Parathyroid adenoma (tissue), 2 donors: ENCODE measurements around the gene CNMD.

Experiments
- H2AFZ ChIP-seq: fragments of 300-600 bp; sonication (generic); one replicate; pipeline ENCODE4 v1.7.0; 2017; ENCODE audit warnings: antibody characterized with exemption, mild to moderate bottlenecking
- H3K27ac ChIP-seq: fragments of 300-600 bp; sonication (generic); one replicate; pipeline ENCODE4 v1.7.0; 2017
- H3K27me3 ChIP-seq: fragments of 300-600 bp; sonication (generic); one replicate; pipeline ENCODE4 v1.7.0; 2017; ENCODE audit warnings: low read length; ENCODE audit not compliant: control insufficient read depth, insufficient read depth
- H3K36me3 ChIP-seq: fragments of 300-600 bp; sonication (generic); one replicate; pipeline ENCODE4 v1.7.0; 2017; ENCODE audit warnings: low read length; ENCODE audit not compliant: control insufficient read depth, insufficient read depth
- H3K4me1 ChIP-seq: fragments of 300-600 bp; sonication (generic); one replicate; pipeline ENCODE4 v1.7.0; 2017; ENCODE audit warnings: control low read depth
- H3K4me2 ChIP-seq: fragments of 300-600 bp; sonication (generic); one replicate; pipeline ENCODE4 v1.7.0; 2017; ENCODE audit warnings: low read length
- H3K4me3 ChIP-seq: fragments of 300-600 bp; sonication (generic); one replicate; pipeline ENCODE4 v1.7.0; 2017; ENCODE audit warnings: low read depth, low read length
- H3K79me2 ChIP-seq: fragments of 300-600 bp; sonication (generic); one replicate; pipeline ENCODE4 v1.7.0; 2017; ENCODE audit warnings: control low read depth
- H3K9ac ChIP-seq: fragments of 300-600 bp; sonication (generic); one replicate; pipeline ENCODE4 v1.7.0; 2017; ENCODE audit warnings: mild to moderate bottlenecking
- H3K9me3 ChIP-seq: fragments of 300-600 bp; sonication (generic); one replicate; pipeline ENCODE4 v1.7.0; 2017; ENCODE audit warnings: low read length; ENCODE audit not compliant: control insufficient read depth
- CTCF ChIP-seq: fragments of 300-600 bp; sonication (generic); IDR thresholded peaks from one replicate; pipeline ENCODE4 v1.7.0; 2017; ENCODE audit warnings: antibody characterized with exemption, mild to moderate bottlenecking
- donor health status: primary hyperparathyroidism.

The CNMD gene

DNA sequence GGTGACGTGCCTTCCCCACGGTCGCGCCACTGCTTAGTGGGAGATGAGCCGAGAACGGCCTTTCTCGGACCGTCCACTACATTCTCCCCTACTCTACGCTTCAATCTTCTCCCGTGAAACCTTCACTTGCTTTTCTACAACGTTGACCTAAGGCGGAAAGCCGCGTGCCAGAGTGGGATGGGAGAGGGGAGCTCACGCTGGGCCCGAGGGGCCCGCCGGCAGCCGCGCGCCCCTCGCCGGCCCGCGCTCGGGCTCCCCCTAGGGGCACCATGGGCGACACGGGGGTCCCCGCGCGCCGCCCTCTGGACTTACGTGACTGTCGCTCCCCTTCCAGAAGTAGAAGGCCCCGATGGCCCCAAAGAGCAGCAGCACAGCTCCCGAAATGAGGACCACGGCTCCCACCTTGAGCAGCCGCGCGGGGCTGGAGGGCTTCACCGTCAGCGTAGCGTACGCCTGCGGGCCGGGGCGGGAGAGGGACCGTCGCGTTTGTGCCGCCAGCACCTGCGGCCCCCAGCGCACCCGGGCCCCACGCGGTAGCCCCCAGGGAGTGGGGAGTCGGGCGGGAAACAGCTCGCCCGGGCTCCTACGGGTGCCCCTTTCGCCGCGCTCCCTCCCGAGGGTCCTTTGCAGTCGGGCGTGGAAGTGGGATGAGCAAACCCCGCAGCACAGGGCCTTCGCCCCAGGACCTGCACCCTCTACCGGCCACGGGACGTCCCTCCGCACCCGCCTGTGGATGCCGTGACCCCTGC lies 727 bp downstream of the CNMD start:
- Histone ChIP-seq H3K4me3 (no peak overlapping the region), H3K4me1 (no peaks in the 10 kb centered on the region), H3K4me2 (peak overlapping the region; percentile 25), H3K36me3 (no peaks in the 10 kb centered on the region), H3K27me3 (peaks cover 5% of the 10 kb centered on the region), H3K9ac (no peak overlapping the region), H3K9me3 (no peaks in the 10 kb centered on the region), H3K79me2 (no peaks in the 10 kb centered on the region), H3K27ac (no peak overlapping the region), H2AFZ (no peak overlapping the region)
- TF ChIP-seq CTCF: no peak

- no peak overlapping the region for H3K27ac ChIP-seq
- no peak for TF ChIP-seq CTCF
- H3K9me3 ChIP-seq: no peaks in the 10 kb centered on the region
- H3K27me3 ChIP-seq: peaks cover 5% of the 10 kb centered on the region
- H3K79me2 ChIP-seq: no peaks in the 10 kb centered on the region
- no peak overlapping the region for H3K4me3 ChIP-seq
- H3K36me3 ChIP-seq: no peaks in the 10 kb centered on the region
- no peak overlapping the region for H3K4me2 ChIP-seq
- H3K4me1 ChIP-seq: no peaks in the 10 kb centered on the region
- H3K9ac ChIP-seq: no peak overlapping the region
- H2AFZ ChIP-seq: no peak overlapping the region
These were observed 1.7 kb downstream of the CNMD start for GRCh38 chr13:52737965-52738364.

DNA sequence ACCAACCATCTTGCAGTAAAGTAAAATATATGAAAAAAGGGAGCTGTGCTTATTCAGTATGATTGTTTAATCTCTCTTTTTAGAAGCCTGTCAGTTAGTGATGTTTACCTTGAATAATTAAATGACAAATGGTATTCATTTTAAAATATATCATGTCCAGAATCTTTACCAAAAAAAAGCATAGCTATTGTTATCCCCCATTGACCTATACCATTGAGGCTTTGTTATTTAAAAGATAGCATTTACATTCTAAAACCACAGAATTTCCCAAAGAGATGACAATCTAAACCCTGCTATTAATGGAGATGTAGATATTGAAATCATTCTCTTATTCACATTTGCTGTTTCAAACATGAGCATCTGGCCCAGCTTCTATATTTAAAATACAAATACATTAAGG lies 2.2 kb downstream of the CNMD start:
- no peak overlapping the region for H3K9ac ChIP-seq
- no peak overlapping the region for H3K27ac ChIP-seq
- H3K9me3 ChIP-seq: no peaks in the 10 kb centered on the region
- no peak overlapping the region for H3K4me3 ChIP-seq
- no peak overlapping the region for H3K4me2 ChIP-seq
- no peaks in the 10 kb centered on the region for H3K36me3 ChIP-seq
- H3K27me3 ChIP-seq: peaks cover 5% of the 10 kb centered on the region
- H2AFZ ChIP-seq: no peak overlapping the region
- no peak for TF ChIP-seq CTCF
- no peaks in the 10 kb centered on the region for H3K4me1 ChIP-seq
- H3K79me2 ChIP-seq: no peaks in the 10 kb centered on the region

GRCh38 chr13:52736891-52737290 lies 2.7 kb downstream of the CNMD start:
- H3K4me2 ChIP-seq: no peak overlapping the region
- no peak overlapping the region for H3K4me3 ChIP-seq
- no peaks in the 10 kb centered on the region for H3K36me3 ChIP-seq
- no peak overlapping the region for H3K9ac ChIP-seq
- H3K27ac ChIP-seq: no peak overlapping the region
- no peaks in the 10 kb centered on the region for H3K9me3 ChIP-seq
- H3K79me2 ChIP-seq: no peaks in the 10 kb centered on the region
- no peak for TF ChIP-seq CTCF
- H3K4me1 ChIP-seq: no peaks in the 10 kb centered on the region
- H2AFZ ChIP-seq: no peak overlapping the region
- peaks cover 5% of the 10 kb centered on the region for H3K27me3 ChIP-seq

DNA sequence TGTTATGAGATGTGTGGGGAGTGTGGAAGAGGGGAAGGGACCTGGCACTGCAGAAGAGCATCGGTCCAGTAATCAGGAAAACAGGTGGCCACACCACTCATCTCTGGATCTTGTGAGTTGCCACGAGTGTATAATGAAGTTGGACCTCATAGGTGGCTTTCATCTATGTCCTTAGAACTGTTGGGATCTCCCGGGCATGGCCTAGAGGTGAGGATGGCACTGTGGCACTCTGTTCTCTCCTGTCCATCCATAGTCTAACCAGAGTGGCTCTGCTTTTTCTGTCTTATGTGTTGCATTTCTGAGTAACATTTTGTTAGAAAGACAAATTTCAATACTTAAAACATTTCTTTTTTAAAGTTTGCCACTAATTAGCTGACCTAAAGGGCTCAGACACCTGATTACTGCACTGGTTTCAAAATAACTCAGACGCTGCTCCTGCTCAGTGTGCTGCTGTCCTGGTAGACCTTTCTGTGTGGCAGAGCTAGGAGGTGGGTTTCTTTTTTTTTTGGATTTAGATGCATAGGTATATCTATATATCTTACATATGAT lies 5.5 kb downstream of the CNMD start:
- H3K27ac ChIP-seq: no peak overlapping the region
- no peaks in the 10 kb centered on the region for H3K36me3 ChIP-seq
- no peak overlapping the region for H2AFZ ChIP-seq
- no peak overlapping the region for H3K9ac ChIP-seq
- no peaks in the 10 kb centered on the region for H3K9me3 ChIP-seq
- no peak overlapping the region for H3K4me2 ChIP-seq
- peaks cover under 1% of the 10 kb centered on the region for H3K27me3 ChIP-seq
- no peaks in the 10 kb centered on the region for H3K79me2 ChIP-seq
- TF ChIP-seq CTCF: no peak
- H3K4me1 ChIP-seq: no peaks in the 10 kb centered on the region
- H3K4me3 ChIP-seq: no peak overlapping the region
